Activated T-helper 1 cell treated with anti-CD3 and anti-CD28 coated beads, Interleukin-12 subunit alpha, Interleukin-12 subunit beta, Interleukin-2, Interleukin-4 antibody, amounts not matched to agents 30 ng/mL and 10 ng/mL and 1 ng/mL, durations not matched to agents 14 hours and 24 hours and 36 hours (primary cell): ENCODE results near the gene SPAG17. TPM values are rescaled to one million over a fixed set of nuclear protein-coding genes. Genes with fewer than 3 reads are reported as not detected.

Experiments
- DNase-seq: peaks from one replicate; pipeline ENCODE4 v3.0.0; 2021; ENCODE audit warnings: low spot score
- H3K27ac Mint-ChIP-seq: one replicate; pipeline ENCODE4 v1.8.0; 2021; ENCODE audit warnings: mild to moderate bottlenecking, mixed read lengths
- H3K27me3 Mint-ChIP-seq: one replicate; pipeline ENCODE4 v1.8.0; 2022; ENCODE audit warnings: mild to moderate bottlenecking, moderate library complexity, mixed read lengths; ENCODE audit not compliant: insufficient read depth
- H3K36me3 Mint-ChIP-seq: one replicate; pipeline ENCODE4 v1.8.0; 2021; ENCODE audit warnings: low read depth, mixed read lengths
- H3K4me1 Mint-ChIP-seq: one replicate; pipeline ENCODE4 v1.8.0; 2021; ENCODE audit warnings: low read depth, mixed read lengths
- H3K4me3 Mint-ChIP-seq: one replicate; pipeline ENCODE4 v1.8.0; 2021; ENCODE audit warnings: mild to moderate bottlenecking, moderate library complexity, mixed read lengths
- H3K9me3 Mint-ChIP-seq: one replicate; pipeline ENCODE4 v1.8.0; 2021; ENCODE audit warnings: mixed read lengths
- intact Hi-C: fragments of 100-400 bp; cut with micrococcal nuclease; formaldehyde crosslinking; loops from one replicate; pipeline ENCODE4 v1.15.1; 2024
- total RNA-seq: library from RNA; stranded (reverse); gene quantifications from 2 replicates; pipeline ENCODE4 v1.2.3, GENCODE V29; 2022

The SPAG17 gene
- total RNA-seq, 1 donor from 2014 or later = not detected

DNA sequence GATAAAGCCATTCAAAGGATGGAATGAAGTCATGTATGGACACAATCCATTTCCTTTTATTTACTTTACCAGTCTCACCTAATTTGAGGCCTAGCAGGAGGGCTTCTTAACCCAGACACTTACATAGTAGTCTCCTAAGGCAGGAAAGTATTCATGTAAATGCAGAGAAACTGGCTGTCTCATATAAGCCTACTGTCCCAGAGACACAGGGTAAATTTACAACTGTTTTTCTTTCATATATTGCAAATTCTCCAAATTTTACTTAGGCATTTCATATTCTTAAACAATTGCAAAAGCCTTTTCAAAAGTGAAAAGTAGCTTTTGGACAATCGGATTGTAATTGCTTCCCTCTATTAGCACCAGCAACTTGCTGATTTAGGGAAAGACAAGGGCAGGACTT, 29.9 kb downstream of the SPAG17 start:
- Mint-ChIP-seq H3K4me3 (no peak overlapping the region), H3K27ac (no peak overlapping the region), H3K27me3 (peaks cover 1% of the 10 kb centered on the region), H3K9me3 (no peaks in the 10 kb centered on the region), H3K36me3 (no peaks in the 10 kb centered on the region), H3K4me1 (no peaks in the 10 kb centered on the region)
- intact Hi-C loops = loop anchor here (10.0 kb wide), 1 partner anchor 1210 kb away; the partner anchor contains the start of gene HAO2
- DNase-seq = no peak

DNA sequence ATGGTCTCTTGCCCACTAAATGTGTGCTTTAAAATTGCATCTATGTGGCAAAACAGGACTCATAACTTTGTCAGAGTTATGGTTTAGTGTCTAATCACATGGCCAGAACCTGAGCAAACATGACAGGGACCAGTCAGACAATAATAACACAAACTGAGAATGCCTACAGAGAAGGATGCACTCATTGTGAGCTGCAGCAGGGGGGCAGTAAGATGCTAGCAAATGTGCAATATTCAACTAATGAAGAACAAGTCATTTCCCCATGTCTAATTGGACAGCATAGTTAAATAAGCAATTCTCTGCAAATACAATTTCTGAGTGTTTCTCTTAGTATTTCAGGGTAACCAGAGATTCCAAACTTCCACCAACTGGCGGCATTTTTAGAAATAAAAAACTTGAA, 30.8 kb downstream of the SPAG17 start:
- no peaks in the 10 kb centered on the region for H3K36me3 Mint-ChIP-seq
- intact Hi-C loops = loop anchor here (10.0 kb wide), 1 partner anchor 1211 kb away; the partner anchor contains the start of gene HAO2
- no peak overlapping the region for H3K4me3 Mint-ChIP-seq
- H3K9me3 Mint-ChIP-seq = no peaks in the 10 kb centered on the region
- no peak for DNase-seq
- H3K4me1 Mint-ChIP-seq = no peaks in the 10 kb centered on the region
- H3K27ac Mint-ChIP-seq = no peak overlapping the region
- H3K27me3 Mint-ChIP-seq = peaks cover 1% of the 10 kb centered on the region

DNA sequence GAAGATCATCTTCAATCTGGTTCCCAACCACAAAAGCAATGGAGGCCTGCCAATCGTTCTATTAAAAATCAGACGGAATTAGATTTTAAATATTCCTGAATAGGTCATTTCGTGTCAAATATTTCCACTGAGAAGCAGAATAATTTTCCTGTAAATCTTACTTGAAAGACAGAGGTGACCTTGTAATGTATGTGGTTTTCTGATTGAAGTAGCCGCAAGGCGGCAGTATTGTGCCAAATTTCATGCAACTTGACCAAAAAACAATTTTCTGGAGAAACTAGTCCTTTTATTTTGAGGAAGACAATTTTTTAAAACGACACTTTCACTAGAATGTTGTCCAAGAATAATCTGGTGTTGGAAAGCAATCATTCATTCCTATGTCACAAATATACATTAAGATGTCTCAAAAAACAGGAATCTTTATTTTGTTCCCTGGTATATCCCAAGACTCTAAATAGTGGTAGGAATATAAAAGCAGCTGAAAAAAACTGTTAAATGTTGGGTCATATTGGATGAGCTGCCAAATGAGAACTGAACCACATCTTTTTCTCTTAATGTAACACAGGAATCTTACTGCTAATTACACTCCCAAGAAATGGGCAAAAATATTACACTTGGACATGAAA, 33.6 kb downstream of the SPAG17 start:
- Mint-ChIP-seq H3K27ac (no peak overlapping the region), H3K4me3 (no peak overlapping the region), H3K36me3 (no peaks in the 10 kb centered on the region), H3K4me1 (no peaks in the 10 kb centered on the region), H3K9me3 (no peaks in the 10 kb centered on the region), H3K27me3 (no peaks in the 10 kb centered on the region)
- intact Hi-C loops = loop anchor here (1.0 to 10.0 kb wide), 2 partner anchors 857 to 1213 kb away; partner anchors contain the start of gene HAO2
- no peak for DNase-seq

DNA sequence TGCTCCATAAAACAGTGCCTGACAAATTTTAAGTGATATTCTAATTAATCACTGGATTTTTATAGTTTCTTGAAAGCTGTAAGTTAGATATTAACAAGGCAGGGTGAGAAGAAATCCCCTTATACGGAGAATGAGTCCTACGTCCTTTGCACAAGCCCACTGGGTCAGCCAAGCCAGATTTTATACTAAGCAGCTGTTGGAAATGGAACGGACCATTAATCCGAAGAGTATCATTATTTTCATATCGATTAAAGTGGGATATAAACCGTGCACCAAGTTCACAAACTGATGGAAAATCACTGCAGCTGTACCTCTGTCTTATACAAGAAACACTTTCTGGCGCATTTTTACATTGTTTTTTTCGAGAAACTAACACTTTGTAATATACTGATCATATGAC, 35.2 kb downstream of the SPAG17 start:
- DNase-seq = no peak
- H3K4me1 Mint-ChIP-seq = no peaks in the 10 kb centered on the region
- intact Hi-C loops = loop anchor here (10.0 kb wide), 1 partner anchor 1215 kb away; the partner anchor contains the start of gene HAO2
- no peaks in the 10 kb centered on the region for H3K9me3 Mint-ChIP-seq
- no peak overlapping the region for H3K4me3 Mint-ChIP-seq
- H3K27me3 Mint-ChIP-seq = no peaks in the 10 kb centered on the region
- no peaks in the 10 kb centered on the region for H3K36me3 Mint-ChIP-seq
- H3K27ac Mint-ChIP-seq = no peak overlapping the region

DNA sequence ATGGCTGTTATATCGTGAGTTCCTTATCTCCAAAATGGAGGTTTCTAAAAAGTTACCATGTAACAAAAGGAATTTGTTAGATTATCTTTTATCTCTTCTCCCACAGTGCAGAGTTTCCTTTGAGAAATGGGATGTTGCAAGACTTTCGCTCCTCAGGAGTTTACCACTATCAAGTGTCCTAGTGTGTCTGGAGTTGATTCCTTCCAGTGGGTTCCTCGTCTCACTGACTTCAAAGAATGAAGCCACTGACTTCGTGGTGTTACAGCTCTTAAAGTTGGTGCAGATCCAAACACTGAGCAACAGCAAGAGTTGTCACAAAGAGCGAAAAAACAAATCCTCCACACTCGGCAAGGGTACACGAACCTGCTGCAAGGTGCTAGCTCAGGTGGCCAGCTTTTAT, 37.0 kb downstream of the SPAG17 start:
- intact Hi-C loops = no loop called here
- DNase-seq = no peak
- no peaks in the 10 kb centered on the region for H3K36me3 Mint-ChIP-seq

DNA sequence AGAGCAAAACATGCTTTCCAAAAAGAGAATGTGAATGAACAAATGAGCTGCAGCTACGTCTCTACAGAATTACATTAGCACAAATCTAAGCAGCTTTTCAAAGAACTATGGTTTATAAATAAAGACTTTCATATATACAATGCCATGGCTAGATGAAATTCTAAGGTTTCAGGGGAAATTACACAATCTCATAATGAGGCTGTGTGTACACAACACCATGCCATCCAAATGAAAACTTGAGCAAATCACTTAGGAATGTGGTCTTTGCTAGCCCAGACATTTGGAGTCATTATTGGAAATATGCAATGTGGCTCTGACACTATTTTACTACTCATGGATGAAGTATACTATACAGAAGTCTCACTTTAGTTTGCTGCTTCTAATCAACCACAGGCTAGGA, 37.5 kb downstream of the SPAG17 start:
- Mint-ChIP-seq H3K9me3 (no peaks in the 10 kb centered on the region), H3K4me1 (no peaks in the 10 kb centered on the region), H3K4me3 (no peak overlapping the region), H3K27ac (no peak overlapping the region), H3K36me3 (no peaks in the 10 kb centered on the region), H3K27me3 (peaks cover 5% of the 10 kb centered on the region)
- intact Hi-C loops = no loop called here
- DNase-seq = no peak

More for the DNA sequence above, 37.0 kb downstream of the SPAG17 start:
- Mint-ChIP-seq H3K4me1 (no peaks in the 10 kb centered on the region), H3K4me3 (no peak overlapping the region), H3K27me3 (peaks cover 3% of the 10 kb centered on the region), H3K9me3 (no peaks in the 10 kb centered on the region), H3K27ac (no peak overlapping the region)

DNA sequence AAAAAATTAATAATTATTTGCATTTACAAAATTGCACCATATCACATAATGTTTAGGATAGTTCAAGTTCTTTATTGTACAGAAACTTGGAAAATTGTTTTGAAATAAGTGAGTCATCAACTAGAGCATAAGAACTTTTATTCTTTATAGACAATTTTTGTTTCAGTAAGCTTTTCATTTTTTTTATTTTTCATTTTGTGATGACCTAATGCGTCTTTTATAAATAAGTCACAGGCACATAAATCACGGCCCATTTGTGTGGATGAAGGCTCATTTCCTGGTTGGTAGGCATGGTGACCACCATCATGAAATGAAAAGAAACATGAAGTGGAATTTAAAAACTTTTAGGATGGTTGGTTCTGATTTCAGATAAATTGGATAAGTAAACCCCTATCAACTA, 39.3 kb downstream of the SPAG17 start:
- intact Hi-C loops = no loop called here
- Mint-ChIP-seq H3K27me3 (peaks cover 9% of the 10 kb centered on the region), H3K4me1 (no peaks in the 10 kb centered on the region), H3K9me3 (no peaks in the 10 kb centered on the region), H3K36me3 (no peaks in the 10 kb centered on the region), H3K27ac (no peak overlapping the region), H3K4me3 (no peak overlapping the region)
- no peak for DNase-seq

DNA sequence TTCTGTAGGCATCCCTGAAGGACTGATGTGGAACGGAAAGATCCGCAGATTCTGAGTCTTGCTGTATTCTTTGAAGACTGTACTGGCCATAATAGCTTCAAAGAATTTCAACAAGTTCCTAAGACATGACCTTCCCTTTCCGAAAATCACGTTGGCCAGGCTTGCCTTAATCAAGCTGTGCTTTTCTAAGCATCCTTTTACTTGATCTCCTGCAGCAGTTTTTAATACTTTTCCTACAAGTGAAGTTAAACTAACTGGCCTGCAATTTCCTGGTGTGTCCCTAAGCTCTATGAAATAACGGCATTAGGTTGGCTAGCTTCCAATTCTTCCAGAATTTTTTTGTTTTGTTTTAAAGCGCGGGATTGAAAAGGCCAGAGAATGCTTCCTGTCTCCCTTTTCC, 40.3 kb downstream of the SPAG17 start:
- no peak for DNase-seq
- Mint-ChIP-seq H3K27ac (no peak overlapping the region), H3K4me1 (no peaks in the 10 kb centered on the region), H3K36me3 (no peaks in the 10 kb centered on the region), H3K4me3 (no peak overlapping the region), H3K9me3 (no peaks in the 10 kb centered on the region), H3K27me3 (peaks cover 9% of the 10 kb centered on the region)
- intact Hi-C loops = no loop called here

DNA sequence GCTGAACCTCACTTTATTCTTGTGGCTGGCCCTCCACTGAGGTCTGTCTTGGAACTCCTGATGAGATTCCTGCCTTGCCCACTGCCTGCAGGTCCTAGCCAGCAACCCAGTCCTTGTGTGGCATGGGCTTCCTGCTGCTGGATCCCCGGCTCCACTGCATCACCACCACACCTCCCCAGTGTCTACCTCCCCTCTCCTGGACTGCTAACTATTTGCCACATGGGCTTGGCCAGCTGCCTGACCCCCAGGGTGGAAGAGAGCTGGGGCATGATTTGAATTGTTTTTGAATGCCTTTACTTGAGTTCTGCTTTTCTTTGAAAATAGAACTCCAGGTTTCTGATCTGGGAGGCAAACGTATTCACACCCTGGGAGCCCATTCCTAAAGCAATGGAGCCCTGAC, 41.2 kb downstream of the SPAG17 start:
- H3K4me3 Mint-ChIP-seq = no peak overlapping the region
- intact Hi-C loops = no loop called here
- no peaks in the 10 kb centered on the region for H3K4me1 Mint-ChIP-seq
- H3K27ac Mint-ChIP-seq = no peak overlapping the region
- DNase-seq = no peak
- no peaks in the 10 kb centered on the region for H3K36me3 Mint-ChIP-seq
- no peaks in the 10 kb centered on the region for H3K9me3 Mint-ChIP-seq
- H3K27me3 Mint-ChIP-seq = peaks cover 9% of the 10 kb centered on the region

DNA sequence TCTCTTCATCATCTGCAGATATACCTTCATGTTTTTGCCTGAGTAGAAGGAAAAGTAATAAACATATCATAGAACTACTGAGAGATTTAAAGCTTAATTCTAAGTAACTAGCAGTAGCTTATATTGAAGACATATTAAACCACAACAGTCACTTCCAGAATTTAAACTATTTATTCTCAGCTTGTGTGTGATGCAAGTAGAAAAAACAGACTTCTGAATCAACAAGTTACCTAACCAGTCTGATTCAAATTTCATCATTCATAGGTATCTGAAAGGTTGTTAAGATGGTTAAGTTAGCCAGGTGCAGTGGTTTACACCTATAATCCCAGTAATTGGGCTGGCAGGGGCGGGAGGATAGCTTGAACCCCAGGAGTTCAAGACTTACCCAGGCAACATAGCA, 41.9 kb downstream of the SPAG17 start:
- DNase-seq = no peak
- Mint-ChIP-seq H3K9me3 (no peaks in the 10 kb centered on the region), H3K27ac (no peak overlapping the region), H3K4me1 (no peaks in the 10 kb centered on the region), H3K27me3 (peaks cover 10% of the 10 kb centered on the region), H3K36me3 (no peaks in the 10 kb centered on the region), H3K4me3 (no peak overlapping the region)
- intact Hi-C loops = no loop called here

DNA sequence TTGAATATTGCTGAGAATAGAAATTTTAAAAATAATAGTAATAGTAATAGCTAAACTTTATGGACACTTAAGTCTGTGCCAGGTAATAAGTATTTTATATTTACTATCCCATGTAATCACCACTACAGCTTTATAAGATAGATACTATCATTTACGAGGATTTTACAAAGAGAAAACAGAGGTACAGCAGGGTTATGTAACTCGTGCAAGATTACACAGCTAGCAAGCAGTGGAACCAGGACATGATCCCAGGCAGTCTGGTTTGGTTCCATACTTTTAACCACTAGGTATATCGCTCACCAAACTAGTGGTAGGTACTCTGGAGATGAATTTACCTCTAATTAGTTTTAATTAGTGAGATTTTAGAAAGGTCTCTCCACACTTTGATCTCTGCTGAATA, 42.5 kb downstream of the SPAG17 start:
- Mint-ChIP-seq H3K27ac (no peak overlapping the region), H3K27me3 (peaks cover 14% of the 10 kb centered on the region), H3K36me3 (no peaks in the 10 kb centered on the region), H3K9me3 (no peaks in the 10 kb centered on the region), H3K4me1 (no peaks in the 10 kb centered on the region), H3K4me3 (no peak overlapping the region)
- intact Hi-C loops = no loop called here
- no peak for DNase-seq

DNA sequence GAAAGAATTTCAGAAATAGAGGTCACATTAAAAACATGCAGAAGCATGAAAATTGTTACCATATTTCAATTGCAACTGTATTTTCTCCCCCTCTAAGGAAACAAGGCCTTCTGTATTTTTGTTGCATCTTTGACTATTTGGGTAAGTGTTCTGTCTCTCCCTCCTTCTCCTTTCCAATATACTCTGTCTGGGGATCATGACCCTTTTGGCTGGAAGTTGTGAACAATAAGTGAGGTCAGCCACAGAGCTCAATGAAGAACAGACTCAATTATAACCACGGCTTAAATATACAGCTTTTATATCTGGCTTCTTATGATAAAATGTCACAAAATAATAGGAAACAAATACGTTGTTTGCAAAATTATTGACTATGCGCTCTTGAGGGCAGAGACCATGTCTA, 47.1 kb downstream of the SPAG17 start:
- Mint-ChIP-seq H3K9me3 (no peaks in the 10 kb centered on the region), H3K4me1 (peaks cover 8% of the 10 kb centered on the region), H3K27me3 (peaks cover 16% of the 10 kb centered on the region), H3K27ac (no peak overlapping the region), H3K36me3 (no peaks in the 10 kb centered on the region), H3K4me3 (no peak overlapping the region)
- no peak for DNase-seq
- intact Hi-C loops = no loop called here

DNA sequence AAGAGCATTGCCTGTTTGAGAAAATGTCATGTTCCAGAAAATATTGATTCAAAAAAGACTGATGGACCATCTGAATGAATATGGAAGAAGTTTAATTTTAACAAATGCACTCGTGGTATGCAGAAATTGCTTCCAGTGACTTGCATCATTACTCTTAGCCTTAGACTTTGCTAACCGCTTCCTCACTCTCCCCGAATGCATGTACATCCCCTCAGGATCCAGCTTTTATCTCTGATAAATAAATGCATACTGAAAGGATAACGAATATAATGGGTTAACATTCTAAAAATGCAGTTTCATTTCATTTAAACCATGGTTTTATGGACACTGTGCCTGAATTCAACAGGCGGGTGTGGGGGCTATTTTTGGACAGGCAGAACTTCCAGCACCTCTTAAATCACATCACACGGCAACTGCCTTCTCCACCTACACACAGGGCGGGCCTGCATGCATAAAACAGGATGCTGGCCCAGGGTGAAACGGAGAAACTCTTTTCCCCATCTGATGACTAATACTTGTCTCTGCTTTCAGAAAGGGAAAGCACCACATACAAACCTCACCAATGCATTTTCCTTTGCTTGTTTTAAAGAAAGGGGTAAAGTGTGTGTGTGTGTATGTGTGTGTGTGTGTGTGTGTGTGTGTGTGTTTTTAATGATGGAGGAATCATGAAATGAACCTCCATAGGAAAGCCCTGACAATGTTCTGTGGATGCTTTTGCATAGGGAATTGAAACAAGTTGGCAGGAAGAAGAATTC, 48.7 kb downstream of the SPAG17 start:
- intact Hi-C loops = no loop called here
- no peaks in the 10 kb centered on the region for H3K9me3 Mint-ChIP-seq
- H3K4me3 Mint-ChIP-seq = no peak overlapping the region
- no peaks in the 10 kb centered on the region for H3K36me3 Mint-ChIP-seq
- no peak overlapping the region for H3K27ac Mint-ChIP-seq
- DNase-seq = peak; percentile 6
- peaks cover 8% of the 10 kb centered on the region for H3K4me1 Mint-ChIP-seq
- peaks cover 15% of the 10 kb centered on the region for H3K27me3 Mint-ChIP-seq
